H9 (cell line): Measurements from ENCODE around the gene CAMTA1. TPM values are rescaled to one million over a fixed set of nuclear protein-coding genes. Genes with fewer than 3 reads are reported as not detected.

Experiments used
- DNase-seq: peaks from one replicate; pipeline ENCODE4 v3.0.0-alpha.2; 2017
- H2AFZ ChIP-seq: one replicate; pipeline ENCODE4 v1.6.1; 2013; ENCODE audit warnings: mild to moderate bottlenecking, low read length, control low read depth, moderate library complexity
- H2AK5ac ChIP-seq: 2 replicates; pipeline ENCODE4 v1.6.1; 2013; ENCODE audit warnings: low read length, control low read depth, mixed read lengths; ENCODE audit not compliant: insufficient read length
- H2BK120ac ChIP-seq: one replicate; pipeline ENCODE4 v1.6.1; 2013; ENCODE audit warnings: low read depth, mild to moderate bottlenecking, low read length, control low read depth, inconsistent platforms; ENCODE audit not compliant: poor library complexity, severe bottlenecking
- H2BK12ac ChIP-seq: 2 replicates; pipeline ENCODE4 v1.6.1; 2013; ENCODE audit warnings: low read length, control low read depth, mixed read lengths, low read depth; ENCODE audit not compliant: insufficient read length
- H2BK15ac ChIP-seq: 2 replicates; pipeline ENCODE4 v1.6.1; 2013; ENCODE audit warnings: low read depth, low read length, control low read depth
- H2BK20ac ChIP-seq: one replicate; pipeline ENCODE4 v1.6.1; 2013; ENCODE audit warnings: low read depth, mild to moderate bottlenecking, low read length, control low read depth, inconsistent platforms; ENCODE audit not compliant: poor library complexity, severe bottlenecking
- H2BK5ac ChIP-seq: 2 replicates; pipeline ENCODE4 v1.6.1; 2013; ENCODE audit warnings: low read length, control low read depth, mixed read lengths; ENCODE audit not compliant: insufficient read length
- H3K14ac ChIP-seq: 2 replicates; pipeline ENCODE4 v1.6.1; 2013; ENCODE audit warnings: low read length, control low read depth; ENCODE audit not compliant: insufficient read depth
- H3K18ac ChIP-seq: 2 replicates; pipeline ENCODE4 v1.6.1; 2013; ENCODE audit warnings: low read depth, mild to moderate bottlenecking, mixed read lengths, low read length, control low read depth; ENCODE audit not compliant: insufficient read length
- H3K23ac ChIP-seq: 2 replicates; pipeline ENCODE4 v1.6.1; 2013; ENCODE audit warnings: low read length, control low read depth, mixed read lengths, low read depth; ENCODE audit not compliant: insufficient read length
- H3K23me2 ChIP-seq: 2 replicates; pipeline ENCODE4 v1.6.1; 2013; ENCODE audit warnings: low read depth, mild to moderate bottlenecking, mixed read lengths, low read length, control low read depth; ENCODE audit not compliant: insufficient read length, poor library complexity, severe bottlenecking
- H3K27ac ChIP-seq: 2 replicates; pipeline ENCODE4 v1.5.1; 2013; ENCODE audit warnings: low read length, control low read depth, mixed read lengths, low read depth; ENCODE audit not compliant: insufficient read length
- H3K27me3 ChIP-seq: 2 replicates; pipeline ENCODE4 v1.6.1; 2013; ENCODE audit warnings: low read length, control low read depth, inconsistent platforms; ENCODE audit not compliant: insufficient read depth
- H3K4ac ChIP-seq: 2 replicates; pipeline ENCODE4 v1.6.1; 2013; ENCODE audit warnings: low read depth, mild to moderate bottlenecking, control low read depth, inconsistent platforms, low read length, moderate library complexity
- H3K4me1 ChIP-seq: 2 replicates; pipeline ENCODE4 v1.6.1; 2013; ENCODE audit warnings: low read length, control low read depth, inconsistent platforms; ENCODE audit not compliant: insufficient read depth
- H3K4me2 ChIP-seq: 2 replicates; pipeline ENCODE4 v1.6.1; 2013; ENCODE audit warnings: low read length, control low read depth, mixed read lengths; ENCODE audit not compliant: insufficient read length, insufficient read depth
- H3K56ac ChIP-seq: 2 replicates; pipeline ENCODE4 v1.6.1; 2013; ENCODE audit warnings: low read depth, mild to moderate bottlenecking, mixed read lengths, low read length, control low read depth; ENCODE audit not compliant: insufficient read length
- H3K79me1 ChIP-seq: 2 replicates; pipeline ENCODE4 v1.6.1; 2013; ENCODE audit warnings: low read depth, mild to moderate bottlenecking, moderate library complexity, low read length, control low read depth, inconsistent platforms; ENCODE audit not compliant: insufficient read depth, poor library complexity, severe bottlenecking
- H3K79me2 ChIP-seq: 2 replicates; pipeline ENCODE4 v1.6.1; 2013; ENCODE audit warnings: low read length, control low read depth, inconsistent platforms; ENCODE audit not compliant: insufficient read depth
- H3K9ac ChIP-seq: 2 replicates; pipeline ENCODE4 v1.6.1; 2013; ENCODE audit warnings: low read length, control low read depth, mixed read lengths; ENCODE audit not compliant: insufficient read length; ENCODE audit errors: extremely low read depth
- H3K9me3 ChIP-seq: one replicate; pipeline ENCODE4 v1.6.1; 2013; ENCODE audit warnings: low read depth, low read length, inconsistent platforms; ENCODE audit not compliant: control insufficient read depth
- H3T11ph ChIP-seq: one replicate; pipeline ENCODE4 v1.6.1; 2013; ENCODE audit warnings: mild to moderate bottlenecking, low read length, control low read depth, inconsistent platforms
- H4K20me1 ChIP-seq: one replicate; pipeline ENCODE4 v1.6.1; 2013; ENCODE audit not compliant: control insufficient read depth, insufficient read length, insufficient read depth
- H4K5ac ChIP-seq: 2 replicates; pipeline ENCODE4 v1.6.1; 2013; ENCODE audit warnings: low read depth, mild to moderate bottlenecking, mixed read lengths, low read length, control low read depth; ENCODE audit not compliant: insufficient read length
- H4K8ac ChIP-seq: replicated peaks from 2 replicates; pipeline ENCODE4 v1.6.1; 2013; ENCODE audit warnings: low read length, control low read depth, mixed read lengths, low read depth; ENCODE audit not compliant: insufficient read length
- H4K91ac ChIP-seq: 2 replicates; pipeline ENCODE4 v1.6.1; 2013; ENCODE audit warnings: low read depth, mild to moderate bottlenecking, moderate library complexity, mixed read lengths, low read length, control low read depth; ENCODE audit not compliant: insufficient read length
- H3K27ac Mint-ChIP-seq, 3 experiments: 2 replicates in 2 of 3; 3 replicates in 1 of 3; pipeline ENCODE4 v1.8.0; 2020 to 2021; ENCODE audit warnings: mixed read lengths in 3 of 3, mild to moderate bottlenecking in 1 of 3, moderate library complexity in 1 of 3
- H3K27me3 Mint-ChIP-seq: 2 replicates; pipeline ENCODE4 v1.8.0; 2021; ENCODE audit warnings: low read depth, mild to moderate bottlenecking, moderate library complexity, mixed read lengths
- H3K36me3 Mint-ChIP-seq, 3 experiments: 2 replicates in 2 of 3; 3 replicates in 1 of 3; pipeline ENCODE4 v1.8.0; 2020 to 2021; ENCODE audit warnings: low read depth in 3 of 3, mixed read lengths in 3 of 3; ENCODE audit not compliant: insufficient read depth in 1 of 3
- H3K4me1 Mint-ChIP-seq, 2 experiments: 2 replicates each; pipeline ENCODE4 v1.8.0; 2020; ENCODE audit warnings: mixed read lengths in 2 of 2
- H3K4me3 Mint-ChIP-seq, 2 experiments: 2 replicates in 1 of 2; 3 replicates in 1 of 2; pipeline ENCODE4 v1.8.0; 2020 to 2021; ENCODE audit warnings: mild to moderate bottlenecking in 2 of 2, mixed read lengths in 2 of 2, moderate library complexity in 1 of 2
- H3K9me3 Mint-ChIP-seq, 2 experiments: 2 replicates in 1 of 2; 3 replicates in 1 of 2; pipeline ENCODE4 v1.8.0; 2020; ENCODE audit warnings: mild to moderate bottlenecking in 2 of 2, mixed read lengths in 2 of 2, moderate library complexity in 1 of 2
- CTCF ChIP-seq: fragments of 200-600 bp; sonication (generic); conservative IDR thresholded peaks from 3 replicates; pipeline ENCODE4 v1.8.0; 2021; ENCODE audit warnings: antibody characterized with exemption, mild to moderate bottlenecking
- WGBS: extraction: QIAGEN DNeasy Blood & Tissue Kit; methylation state at CpG from one replicate; pipeline ENCODE4 v1.1.7; 2013; ENCODE audit warnings: missing lambda C conversion rate, low lambda C conversion rate, mixed read lengths; ENCODE audit not compliant: insufficient read length; ENCODE audit errors: extremely low coverage; 5-methylcytosine and 5-hydroxymethylcytosine counted together
- total RNA-seq: library from RNA; stranded (reverse); gene quantifications from 2 replicates; pipeline ENCODE4 v1.2.1, GENCODE V29; 2021

CAMTA1 gene
- total RNA-seq, 1 experiment from 2014 or later, result 115 TPM

GRCh38 chr1:7152655-7153054 lies 367.4 kb downstream of the CAMTA1 start:
- Histone ChIP-seq H3K4ac (no peak overlapping the region), H2BK15ac (no peak overlapping the region), H3K9ac (no peak overlapping the region), H4K8ac (no peak overlapping the region), H3K14ac (no peak overlapping the region), H4K91ac (no peak overlapping the region), H4K5ac (no peak overlapping the region), H4K20me1 (no peaks in the 10 kb centered on the region), H2AK5ac (no peak overlapping the region), H3K23me2 (no peaks in the 10 kb centered on the region), H3K79me1 (no peaks in the 10 kb centered on the region), H3K18ac (no peak overlapping the region), H2BK5ac (no peak overlapping the region), H3K56ac (no peak overlapping the region), H3K4me2 (no peak overlapping the region), H2BK120ac (no peak overlapping the region), H3K27ac (no peak overlapping the region), H3T11ph (no peak overlapping the region), H3K27me3 (no peaks in the 10 kb centered on the region), H2BK20ac (no peak overlapping the region), H3K4me1 (peaks cover 5% of the 10 kb centered on the region; the same call in 1 of the 2 replicates), H3K79me2 (no peaks in the 10 kb centered on the region), H2AFZ (no peak overlapping the region), H3K9me3 (no peaks in the 10 kb centered on the region), H3K23ac (no peak overlapping the region), H2BK12ac (no peak overlapping the region)
- Mint-ChIP-seq H3K27me3 (peaks cover 1% of the 10 kb centered on the region), H3K9me3 (no peaks in the 10 kb centered on the region), H3K27ac (no peak overlapping the region), H3K4me1 (peaks cover 35 to 38% of the 10 kb centered on the region in 2 experiments), H3K36me3 (no peaks in the 10 kb centered on the region), H3K4me3 (no peak overlapping the region)
- no peak for TF ChIP-seq CTCF
- no CpG with 5 or more reads among the region's 10 CpGs for WGBS
- no peak for DNase-seq
